Fibroblast of the aortic adventitia (primary cell): ENCODE results near the gene RASAL2. TPM values are rescaled to one million over a fixed set of nuclear protein-coding genes. Genes with fewer than 3 reads are reported as not detected.

Experiments
- DNase-seq: peaks from one replicate; pipeline ENCODE4 v3.0.0-alpha.2; 2010; ENCODE audit warnings: low read depth
- H3K4me3 ChIP-seq: 2 replicates; pipeline ENCODE4 v1.5.1; 2011; ENCODE audit warnings: low read depth, mild to moderate bottlenecking, control low read depth, low read length, moderate library complexity
- CTCF ChIP-seq: IDR thresholded peaks from 2 replicates; pipeline ENCODE4 v1.5.1; 2011; ENCODE audit warnings: mild to moderate bottlenecking, low read length, control low read depth, inconsistent platforms; ENCODE audit not compliant: insufficient read depth
- total RNA-seq: library from RNA; depleted of rRNA; stranded (reverse); fragments of >200 nt; gene quantifications from 2 replicates; pipeline ENCODE4 v1.2.3, GENCODE V29; 2012; ENCODE audit warnings: low replicate concordance

RASAL2 gene
- total RNA-seq, 1 donor: 30.5 TPM

GRCh38 chr1:178495741-178496409, 402.0 kb downstream of the RASAL2 start:
- no peak overlapping the region for H3K4me3 ChIP-seq
- DNase-seq: no peak
- no peak for TF ChIP-seq CTCF

DNA sequence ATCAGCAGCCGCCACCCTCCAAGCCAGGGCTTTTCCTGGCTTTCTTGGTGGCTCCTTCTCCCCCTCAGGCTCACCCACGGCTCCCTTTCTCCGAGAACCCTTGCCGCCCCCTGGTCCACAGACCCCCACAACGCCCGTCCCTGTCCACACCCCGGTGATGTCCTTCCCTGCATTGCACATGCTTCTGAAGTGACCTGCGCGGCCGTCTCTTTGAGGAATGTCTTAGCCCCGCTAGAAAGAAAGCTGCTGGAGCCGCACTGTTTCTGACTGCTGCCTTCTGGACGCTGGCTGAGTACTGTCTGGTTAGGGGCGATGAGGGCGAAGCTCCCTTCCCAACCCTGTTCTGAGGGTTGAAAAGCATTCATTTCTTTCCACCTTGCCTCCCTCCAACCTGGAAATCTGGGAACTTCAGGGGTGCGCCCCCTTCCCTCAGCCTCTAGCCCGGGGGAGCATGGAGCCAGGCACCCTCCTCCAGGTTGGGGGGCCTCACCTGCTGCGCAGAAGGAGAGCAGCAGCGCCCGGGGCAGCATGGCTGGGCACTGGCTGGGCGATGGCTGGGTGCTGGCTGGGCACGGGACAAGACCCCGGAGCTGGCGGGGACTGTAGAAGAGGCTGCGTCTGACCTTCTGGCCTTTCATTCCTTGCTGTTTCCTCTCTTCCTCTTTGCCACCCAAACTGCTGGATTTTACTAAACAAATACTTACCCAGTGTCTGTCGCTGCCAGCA, 402.7 kb downstream of the RASAL2 start, which contains the start of gene CLEC20A:
CLEC20A (minus strand) TSS at position 555 of the 726 bp plus-strand sequence; CDS start at position 530, 25 bp downstream.
- no peak for TF ChIP-seq CTCF
- no peak for DNase-seq
- H3K4me3 ChIP-seq: no peak within 1 kb of the TSS

DNA sequence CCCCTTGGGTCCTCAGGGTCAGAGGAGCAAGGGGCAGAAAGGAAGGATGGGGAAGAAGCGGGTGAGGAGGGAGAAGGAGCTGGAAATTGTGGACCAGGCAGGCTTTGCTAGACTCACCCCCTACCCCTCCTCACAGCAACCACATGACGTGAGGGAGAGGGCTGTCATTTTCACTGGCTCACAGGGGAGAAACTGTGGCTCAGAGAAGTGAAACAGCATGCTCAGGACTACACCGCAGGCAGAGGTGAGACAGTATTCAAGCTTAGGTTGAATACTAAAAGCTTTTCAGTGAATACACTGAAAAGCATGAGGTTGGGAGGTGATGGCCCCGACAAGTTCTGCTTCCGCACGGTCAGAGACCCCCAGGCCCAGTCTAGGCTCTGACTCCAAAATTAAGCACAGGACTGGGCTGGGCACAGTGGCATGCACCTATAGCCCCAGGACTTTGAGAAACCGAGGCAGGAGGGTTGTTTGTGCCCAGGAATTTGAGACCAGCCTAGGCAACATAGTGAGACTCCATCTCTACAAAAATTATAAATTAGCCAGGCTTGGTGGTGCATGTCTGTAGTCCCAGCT, 404.1 kb downstream of the RASAL2 start:
- DNase-seq: no peak
- no peak overlapping the region for H3K4me3 ChIP-seq
- no peak for TF ChIP-seq CTCF

DNA sequence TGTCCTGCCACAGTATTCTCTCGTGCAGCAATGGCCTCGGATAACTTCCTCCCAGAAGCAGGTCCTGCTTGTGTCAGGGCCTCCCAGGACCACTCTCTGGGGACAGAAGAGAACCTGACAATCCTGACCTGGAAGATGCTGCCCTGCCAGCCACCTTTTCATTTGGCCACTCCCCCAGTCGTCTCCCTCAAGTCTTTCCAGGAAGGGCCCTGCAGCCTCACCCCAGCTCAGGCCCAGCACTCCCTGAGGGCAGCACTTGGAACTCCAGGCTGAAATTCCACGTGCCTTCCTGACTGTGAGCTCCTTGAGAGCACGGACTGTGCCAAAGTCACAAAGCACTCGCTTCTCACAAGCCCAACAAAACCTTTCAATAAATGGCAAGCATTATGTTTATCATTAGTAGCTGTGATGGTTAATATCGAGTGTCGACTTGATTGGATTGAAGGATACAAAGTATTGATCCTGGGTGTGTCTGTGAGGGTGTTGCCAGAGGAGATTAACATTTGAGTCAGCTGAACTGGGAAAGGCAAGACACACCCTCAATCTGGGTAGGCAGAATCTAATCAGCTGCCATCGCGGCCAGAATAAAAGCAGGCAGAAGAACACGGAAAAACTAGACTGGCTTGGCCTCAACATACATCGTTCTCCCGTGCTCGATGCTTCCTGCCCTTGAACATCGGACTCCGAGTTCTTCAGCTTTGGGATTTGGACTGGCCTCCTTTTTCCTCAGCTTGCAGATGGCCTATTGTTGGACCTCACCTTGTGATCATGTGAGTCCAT, 405.2 kb downstream of the RASAL2 start:
- TF ChIP-seq CTCF: no peak
- DNase-seq: no peak
- no peak overlapping the region for H3K4me3 ChIP-seq

GRCh38 chr1:178500091-178500770, 406.3 kb downstream of the RASAL2 start:
- H3K4me3 ChIP-seq: no peak overlapping the region
- no peak for DNase-seq
- TF ChIP-seq CTCF: peak; percentile 42

- no peak overlapping the region for H3K4me3 ChIP-seq
- DNase-seq: no peak
- no peak for TF ChIP-seq CTCF
Observed at GRCh38 chr1:178500936-178501554, 407.1 kb downstream of the RASAL2 start.
